HG02981 (cell line): ENCODE results near the gene SAV1.
"Not testable (repeated sequence)": the region's sequence is repeated elsewhere in the genome, so short reads cannot be mapped to it uniquely, and the experiment has no call there.

Experiments
- ATAC-seq: cut with Tn5 transposase; IDR thresholded peaks from one replicate; pipeline ENCODE4 v1.9.1; 2021; ENCODE audit warnings: mild to moderate bottlenecking, moderate library complexity; ENCODE audit not compliant: unreplicated experiment

SAV1 gene

DNA sequence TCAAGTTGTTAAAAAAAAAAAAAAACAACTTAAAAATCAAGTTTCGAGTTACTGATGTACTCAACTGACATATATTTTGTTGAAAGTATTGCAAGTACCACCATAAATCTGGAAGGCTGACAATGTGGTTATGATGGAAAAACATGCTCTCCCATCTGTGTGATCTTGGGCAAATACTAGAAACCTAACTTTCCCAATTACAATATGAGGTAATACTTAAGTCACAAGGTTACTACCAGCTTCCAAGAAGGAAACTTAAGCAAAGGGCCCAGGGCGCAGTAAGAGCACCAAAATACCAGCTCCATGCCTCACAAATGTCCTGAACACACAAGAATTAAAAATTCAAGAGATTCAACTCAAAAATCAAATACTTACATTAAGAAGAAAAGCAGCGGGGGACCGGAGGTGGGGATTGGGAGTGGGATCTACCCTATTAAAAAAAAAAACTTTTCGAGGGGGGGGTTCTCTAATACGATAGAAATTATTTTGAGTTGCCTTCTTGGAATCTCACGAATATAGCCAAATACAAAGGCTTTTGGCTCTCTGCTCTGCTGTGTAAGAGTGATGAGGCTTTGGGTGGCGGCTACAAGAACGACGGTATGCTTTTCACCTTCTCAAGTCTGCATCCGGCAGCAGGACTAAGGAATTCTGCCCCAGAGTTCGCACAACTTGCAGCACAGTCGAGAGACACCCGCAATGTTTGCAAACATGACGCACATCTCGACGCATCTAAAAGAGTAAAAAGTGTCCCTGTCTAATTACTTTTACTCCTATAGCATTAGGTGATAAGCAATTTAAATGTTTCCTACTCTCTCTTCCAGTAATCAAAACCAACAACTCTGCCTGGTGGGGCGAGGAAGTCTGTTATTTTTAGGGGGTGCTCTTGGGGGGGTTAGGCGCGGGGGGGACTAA is 1.1 kb downstream of the SAV1 start:
- no peak for ATAC-seq

DNA sequence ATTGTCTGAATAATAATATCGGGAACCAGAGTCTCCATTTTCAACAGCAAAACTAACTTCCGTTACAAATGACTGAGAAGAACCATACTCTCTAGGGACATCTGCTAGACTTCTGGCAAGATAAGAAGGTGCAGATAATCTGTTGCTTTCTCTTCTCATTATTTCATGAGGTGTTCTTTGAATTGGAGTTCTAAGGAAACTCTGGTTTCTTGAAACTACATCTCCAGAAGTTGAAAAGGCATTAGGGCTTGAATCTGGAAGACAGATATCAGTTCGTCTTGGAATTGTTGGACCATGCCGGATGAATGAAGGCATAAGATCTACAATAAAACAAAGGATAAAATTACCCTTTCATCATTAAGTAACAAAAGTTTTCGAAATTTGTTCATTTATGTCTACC is 2.8 kb downstream of the SAV1 start:
- not testable (repeated sequence) for ATAC-seq

DNA sequence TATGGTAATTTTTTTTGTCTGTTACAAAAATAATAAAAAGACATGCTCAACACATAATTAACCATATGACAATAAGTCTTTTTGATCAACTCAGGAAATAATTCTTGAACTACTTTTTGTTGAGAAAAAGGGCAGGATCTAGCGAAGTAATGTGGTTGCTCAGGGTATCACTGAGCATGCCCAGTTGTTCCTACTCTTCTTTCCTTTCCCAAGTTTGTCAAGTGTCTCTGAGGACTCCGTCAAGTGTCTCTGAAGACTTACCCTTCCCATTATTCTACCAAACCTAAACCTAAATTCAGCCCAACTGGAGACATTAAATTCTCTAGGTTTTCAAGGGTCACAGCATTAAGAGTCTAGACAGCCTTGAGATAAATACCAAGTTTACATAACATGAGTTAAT is 3.5 kb downstream of the SAV1 start:
- not testable (repeated sequence) for ATAC-seq

DNA sequence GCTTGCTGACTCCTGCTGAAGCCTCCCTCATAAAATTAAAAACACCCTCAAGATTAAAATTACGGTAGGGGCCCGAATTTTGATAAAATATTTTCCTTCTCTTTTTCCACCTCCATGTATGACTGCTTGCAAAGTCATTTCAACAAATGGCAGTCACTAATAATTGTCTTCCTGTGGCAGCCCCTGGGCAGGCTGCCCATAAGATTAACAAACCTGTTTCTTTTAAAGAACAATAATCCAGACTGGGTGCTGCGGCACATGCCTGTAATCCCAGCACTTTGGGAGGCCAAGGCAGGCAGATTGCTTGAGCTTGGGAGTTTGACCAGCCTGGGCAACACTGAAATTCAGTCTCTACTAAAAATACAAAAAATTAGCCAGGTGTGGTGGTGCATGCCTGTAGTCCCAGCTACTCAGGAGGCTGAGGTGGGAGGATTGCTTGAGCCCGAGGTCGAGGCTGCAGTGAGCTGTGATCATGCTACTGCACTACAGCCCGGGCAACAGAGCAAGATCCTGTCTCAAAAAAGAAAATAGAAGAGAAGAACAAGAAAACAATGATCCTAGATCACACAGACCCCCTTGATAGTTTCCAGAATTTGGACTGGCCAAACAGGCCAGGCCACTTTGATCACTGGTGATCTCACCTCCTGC is 8.7 kb downstream of the SAV1 start:
- no peak for ATAC-seq

DNA sequence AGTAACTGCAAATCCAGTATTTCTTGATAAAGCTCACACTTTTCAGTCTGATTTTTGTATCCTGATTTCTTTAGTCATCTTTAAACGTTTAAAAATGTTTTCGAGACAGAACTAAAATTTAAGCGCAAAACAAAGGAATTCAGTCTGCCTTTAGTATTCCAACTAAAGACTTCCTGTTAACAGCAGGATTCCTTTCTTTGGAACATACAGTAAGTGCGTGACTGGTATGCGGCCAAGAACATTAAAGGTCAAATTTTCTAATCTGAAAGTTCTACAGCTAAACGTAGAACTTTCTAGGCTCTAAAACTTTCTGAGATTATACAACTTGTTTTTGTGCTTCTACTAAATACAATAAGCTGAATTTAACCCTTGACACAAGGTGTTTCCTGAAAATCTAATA is 9.9 kb downstream of the SAV1 start:
- ATAC-seq = no peak

DNA sequence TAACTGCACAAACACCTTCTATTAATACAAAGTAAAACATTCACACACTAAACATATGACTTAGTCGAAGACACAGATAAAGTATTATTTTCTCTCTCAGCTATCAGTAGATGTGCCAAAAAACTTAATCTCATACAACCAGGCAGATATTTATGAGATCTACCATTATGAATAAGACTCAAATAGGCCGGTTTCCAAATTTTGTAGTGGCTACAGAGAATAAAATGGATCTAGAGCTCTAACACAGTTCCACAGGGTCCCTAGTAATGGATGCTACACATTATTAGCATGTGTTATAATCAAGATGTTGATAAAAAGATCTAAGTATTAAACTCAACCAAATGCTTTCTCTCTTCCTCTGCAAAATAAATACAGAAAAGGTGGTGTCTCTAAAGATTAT is 10.4 kb downstream of the SAV1 start:
- no peak for ATAC-seq

DNA sequence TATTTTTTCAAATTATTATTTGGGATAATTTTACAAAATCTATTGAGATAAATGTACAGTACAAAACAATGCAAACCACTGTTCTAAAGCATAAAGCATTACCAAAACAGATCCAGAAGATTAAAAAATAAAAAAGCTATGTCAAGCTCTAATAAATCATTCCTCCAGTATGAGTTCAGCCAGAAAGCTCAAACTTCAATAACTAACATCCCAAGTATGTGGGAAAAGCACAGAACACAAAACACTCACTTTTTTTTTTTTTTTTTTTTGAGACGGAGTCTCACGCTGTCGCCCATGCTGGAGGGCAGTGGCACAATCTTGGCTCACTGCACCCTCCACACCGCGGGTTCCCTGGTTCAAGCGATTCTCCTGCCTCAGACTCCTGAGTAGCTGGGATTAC is 11.3 kb downstream of the SAV1 start:
- ATAC-seq = no peak

DNA sequence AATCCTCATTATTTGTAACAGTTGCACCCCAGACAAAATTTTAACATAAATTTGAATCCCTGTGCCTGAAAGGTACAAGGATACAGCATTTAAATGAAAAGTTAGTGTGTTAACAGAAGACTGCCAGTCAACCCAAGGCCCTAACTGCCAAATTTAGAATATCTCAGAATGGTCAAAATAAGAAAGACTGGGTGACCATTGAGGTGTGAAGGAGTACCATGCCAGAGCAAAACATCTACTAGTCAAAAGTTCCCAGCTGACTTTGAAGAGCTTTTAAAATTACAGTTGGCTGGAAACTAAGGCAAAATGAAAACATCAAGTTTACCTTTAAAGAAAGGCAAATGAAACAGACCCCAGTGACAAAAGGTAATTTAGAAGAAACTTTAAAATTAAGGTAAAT is 18.4 kb downstream of the SAV1 start:
- ATAC-seq = no peak

DNA sequence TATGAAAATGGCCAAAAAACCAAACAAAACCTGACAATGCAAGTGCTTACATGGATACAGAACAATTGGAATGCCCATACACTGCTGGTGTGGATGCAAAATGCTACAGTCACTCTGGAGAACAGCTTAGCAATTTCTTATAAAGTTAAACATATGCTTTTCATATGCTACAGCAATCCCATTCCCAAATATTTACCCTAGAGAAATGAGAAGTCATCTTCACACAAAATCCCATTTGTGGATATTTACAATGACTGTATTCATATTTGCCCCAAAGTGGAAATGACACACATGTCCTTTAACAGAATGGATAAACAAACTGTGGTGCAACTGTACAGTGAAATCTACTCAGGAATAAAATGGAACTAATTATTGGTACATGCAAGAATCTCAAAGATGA is 20.4 kb downstream of the SAV1 start:
- ATAC-seq = no peak

DNA sequence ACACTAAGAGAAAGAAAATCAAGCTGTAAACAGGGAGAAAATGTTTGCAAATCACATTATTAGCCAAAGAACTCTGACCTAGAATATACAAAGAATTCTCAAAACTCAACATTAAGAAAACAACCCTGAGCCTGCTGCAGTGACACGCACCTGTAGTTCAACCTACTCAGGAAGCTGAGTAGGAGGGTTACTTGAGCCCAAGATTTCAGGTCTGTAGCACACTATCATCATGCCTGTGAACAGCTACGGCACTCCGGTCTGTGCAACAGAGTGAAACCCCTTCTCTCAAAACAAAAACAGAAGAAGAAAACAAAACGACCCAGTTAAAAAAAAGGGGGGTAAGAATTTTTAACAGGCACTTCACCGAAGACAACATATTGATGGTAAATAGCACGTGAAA is 20.8 kb downstream of the SAV1 start:
- ATAC-seq = peak; percentile 74

DNA sequence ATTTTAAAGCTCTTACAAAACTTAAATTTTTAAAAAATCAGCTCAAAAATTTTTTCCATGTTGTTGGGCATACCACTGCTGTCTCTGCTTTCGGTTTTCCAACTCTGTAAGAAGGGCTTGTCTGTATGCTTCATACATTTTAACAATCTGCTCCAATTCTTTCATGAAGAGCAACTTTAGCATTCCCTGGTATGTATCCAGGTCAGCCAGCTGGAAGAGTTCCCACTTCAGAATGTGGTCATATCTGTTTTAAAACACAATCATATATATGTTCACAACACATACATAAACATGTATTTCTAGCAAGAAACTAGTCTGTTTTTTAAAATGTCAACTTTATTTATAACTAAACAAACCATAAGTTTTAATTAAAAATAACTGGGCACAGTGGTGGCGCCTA is 33.0 kb downstream of the SAV1 start:
- no peak for ATAC-seq

DNA sequence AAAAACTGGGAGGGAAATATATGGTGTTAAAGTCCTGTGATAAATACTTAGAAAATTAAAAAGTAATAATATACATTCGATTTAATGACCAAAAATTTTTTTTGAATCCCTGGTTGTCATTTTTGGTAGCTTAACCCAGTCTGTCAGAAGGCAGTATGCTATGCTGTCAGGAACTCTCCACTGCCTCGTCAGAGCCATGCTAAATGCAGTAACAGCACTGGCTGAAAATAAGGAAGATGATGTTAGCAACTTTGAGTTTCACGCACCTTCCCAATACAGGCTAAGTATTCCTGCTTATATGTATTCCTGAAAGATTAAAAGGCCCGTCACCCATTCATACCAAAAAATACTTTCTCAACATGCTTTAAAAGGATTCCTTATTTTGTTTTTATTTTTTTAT is 34.2 kb downstream of the SAV1 start:
- ATAC-seq = no peak

DNA sequence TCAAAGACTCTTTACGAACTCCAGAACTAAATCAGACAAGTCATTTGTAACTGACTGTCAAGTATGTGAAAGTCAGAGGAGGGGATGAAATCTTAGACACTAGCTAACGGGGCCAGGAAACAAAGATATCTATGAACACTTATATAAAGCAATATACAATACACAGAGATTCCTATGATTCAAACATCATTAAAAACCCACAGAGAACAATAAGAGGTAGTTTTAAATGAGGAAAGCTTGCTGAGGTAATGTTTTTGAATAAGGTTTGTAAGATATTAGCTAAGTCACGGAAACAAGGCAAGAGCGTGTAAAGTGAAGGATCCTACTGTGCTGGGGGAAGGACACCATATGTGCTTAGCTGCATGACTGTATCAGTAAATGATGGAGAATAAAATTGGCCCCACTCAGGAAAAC is 36.7 kb downstream of the SAV1 start:
- no peak for ATAC-seq

DNA sequence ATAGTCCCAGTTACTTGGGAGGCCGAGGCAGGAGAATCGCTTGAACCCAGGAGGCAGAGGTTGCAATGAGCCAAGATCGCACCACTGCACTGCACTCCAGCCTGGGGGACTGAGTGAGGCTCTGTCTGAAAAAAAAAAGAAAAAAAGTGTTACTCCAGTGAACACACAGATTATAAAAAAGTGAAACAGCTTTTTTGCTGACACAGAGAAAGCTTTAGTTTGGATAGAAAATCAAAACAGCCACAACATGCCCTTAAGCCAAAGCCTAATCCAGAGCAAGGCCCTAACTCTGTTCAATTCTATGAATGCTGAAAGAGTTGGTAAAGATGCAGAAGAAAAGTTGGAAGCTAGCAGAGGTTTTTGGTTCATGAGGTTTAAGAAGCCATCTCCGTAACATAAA is 43.2 kb downstream of the SAV1 start:
- ATAC-seq = not testable (repeated sequence)

DNA sequence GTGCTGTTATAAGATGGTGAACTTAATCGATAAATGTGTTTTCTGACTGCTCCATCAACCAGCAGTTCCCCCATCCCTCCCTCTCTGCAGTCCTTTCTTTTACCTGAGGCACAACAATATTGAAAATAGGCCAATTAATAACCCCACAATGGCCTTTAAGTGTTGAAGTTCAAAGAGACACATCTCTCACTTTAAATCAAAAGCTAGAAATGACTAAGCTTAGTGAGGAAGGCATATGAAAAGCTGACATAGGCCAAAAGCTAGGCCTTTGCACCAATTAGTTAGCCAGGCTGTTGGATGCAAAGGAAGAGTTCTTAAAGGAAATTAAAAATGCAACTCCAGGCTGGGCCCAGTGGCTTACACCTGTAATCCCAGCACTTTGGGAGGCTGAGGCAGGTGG is 43.7 kb downstream of the SAV1 start:
- no peak for ATAC-seq

DNA sequence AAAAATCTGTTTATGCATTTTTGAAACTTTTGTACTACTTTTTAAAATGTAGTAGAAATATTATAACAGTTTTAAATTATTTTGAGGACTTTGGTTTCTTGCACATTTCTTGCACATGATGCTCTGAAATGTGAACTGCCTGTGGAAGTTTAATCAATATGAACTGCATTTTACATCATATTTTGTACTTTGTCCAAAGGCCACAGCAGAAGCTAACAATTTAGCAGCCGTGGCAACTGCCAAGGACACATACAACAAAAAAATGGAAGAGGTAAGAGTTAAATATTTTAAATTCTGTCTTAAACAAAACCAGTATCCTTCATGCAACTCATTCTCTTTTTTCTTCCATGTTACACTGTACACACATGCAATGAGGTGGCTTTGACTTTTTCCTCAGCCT is 45.1 kb downstream of the SAV1 start:
- ATAC-seq = no peak

DNA sequence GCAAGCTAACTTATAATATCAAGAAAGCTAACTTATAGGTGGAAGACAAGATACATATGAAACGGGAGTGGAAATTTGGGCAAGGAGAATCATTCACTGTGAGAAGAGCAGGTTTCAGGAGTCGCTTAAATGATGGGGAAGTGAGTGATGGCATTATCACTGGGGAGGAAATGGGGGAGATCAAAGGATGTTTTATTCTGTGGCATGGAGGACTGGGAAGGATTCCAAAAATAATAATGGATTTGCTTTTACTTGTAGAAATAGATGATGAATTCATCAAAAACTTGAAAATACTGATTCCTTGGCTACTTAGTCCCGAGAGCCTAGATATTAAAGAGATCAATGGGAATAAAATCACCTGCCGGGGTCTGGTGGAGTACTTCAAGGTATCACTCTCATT is 47.8 kb downstream of the SAV1 start:
- no peak for ATAC-seq

DNA sequence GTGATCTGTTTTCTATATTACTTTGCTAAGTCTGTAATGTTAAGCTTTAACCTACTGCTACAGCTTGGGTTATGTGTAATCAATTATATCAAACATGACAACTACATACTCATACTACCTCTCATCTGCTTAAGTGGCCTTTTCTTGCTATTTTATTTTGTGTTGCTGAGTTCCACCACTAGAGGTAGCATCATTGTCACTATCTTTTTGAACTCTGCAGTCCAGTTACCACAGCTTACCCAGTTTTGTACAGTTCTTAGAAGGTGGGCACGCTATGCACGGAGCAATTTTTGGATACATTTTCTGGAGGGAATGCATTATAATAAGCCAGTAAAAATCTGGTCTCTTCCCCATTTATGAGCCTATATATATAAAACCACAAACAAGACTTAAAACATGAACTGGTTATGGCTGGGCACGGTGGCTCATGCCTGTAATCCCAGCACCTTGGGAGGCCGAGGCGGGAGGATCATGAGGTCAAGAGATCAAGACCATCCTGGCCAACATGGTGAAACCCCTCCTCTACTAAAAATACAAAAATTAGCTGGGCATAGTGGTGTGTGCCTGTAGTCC is 48.5 kb downstream of the SAV1 start:
- ATAC-seq = no peak

DNA sequence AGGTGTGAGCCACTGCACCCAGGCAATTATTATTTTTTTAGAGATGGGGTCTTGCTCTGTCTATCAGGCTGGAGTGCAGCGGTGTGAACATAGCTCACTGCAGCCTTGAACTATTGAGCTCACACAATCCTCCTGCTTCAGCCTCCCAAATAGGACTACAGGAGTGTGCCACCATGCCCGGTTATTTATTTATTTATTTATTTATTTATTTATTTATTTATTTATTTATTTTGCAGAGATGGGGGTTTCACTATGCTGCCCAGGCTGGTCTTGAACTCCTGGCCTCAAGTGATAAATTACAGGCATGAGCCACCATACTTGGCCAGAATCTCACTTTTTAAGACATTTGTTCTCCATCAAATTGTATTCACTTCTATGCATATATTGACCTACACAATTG is 51.8 kb downstream of the SAV1 start:
- ATAC-seq = no peak

DNA sequence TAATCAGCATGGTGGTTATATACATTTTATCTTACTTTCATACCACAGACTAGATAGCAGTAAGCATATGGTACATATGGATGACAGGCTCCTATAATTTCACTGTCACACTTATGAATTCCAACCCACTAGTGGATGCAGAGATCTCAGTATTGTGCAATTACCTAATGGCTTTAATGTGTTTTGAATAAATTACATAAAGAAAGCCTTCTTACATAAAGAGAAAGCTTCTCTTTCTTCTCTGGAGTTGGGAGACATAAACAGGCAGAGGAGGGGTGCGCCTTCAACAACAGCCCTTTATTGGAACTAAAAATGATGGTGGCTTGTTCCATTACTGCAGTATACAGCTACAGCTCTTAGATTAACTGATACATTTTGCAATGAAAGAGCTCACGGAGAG is 52.6 kb downstream of the SAV1 start:
- ATAC-seq = no peak

DNA sequence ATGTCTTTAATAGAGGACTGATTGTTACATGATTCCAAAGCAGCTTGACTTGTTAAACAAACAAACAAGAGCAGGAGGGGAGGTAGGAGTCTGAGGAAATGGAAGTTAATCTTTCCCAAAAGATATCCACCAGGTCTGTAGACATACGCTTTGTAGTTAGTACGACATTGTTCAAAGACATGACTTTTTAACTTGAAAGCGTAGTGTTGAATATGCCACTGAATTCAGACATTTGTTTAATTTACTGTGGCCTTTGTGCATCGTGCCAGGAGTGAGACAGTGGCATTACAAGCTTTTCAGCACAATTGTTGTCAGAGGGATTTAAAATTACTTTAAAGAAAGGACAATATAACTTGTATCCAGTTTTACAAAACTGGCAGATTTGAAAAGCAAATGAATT is 53.0 kb downstream of the SAV1 start:
- ATAC-seq = no peak

DNA sequence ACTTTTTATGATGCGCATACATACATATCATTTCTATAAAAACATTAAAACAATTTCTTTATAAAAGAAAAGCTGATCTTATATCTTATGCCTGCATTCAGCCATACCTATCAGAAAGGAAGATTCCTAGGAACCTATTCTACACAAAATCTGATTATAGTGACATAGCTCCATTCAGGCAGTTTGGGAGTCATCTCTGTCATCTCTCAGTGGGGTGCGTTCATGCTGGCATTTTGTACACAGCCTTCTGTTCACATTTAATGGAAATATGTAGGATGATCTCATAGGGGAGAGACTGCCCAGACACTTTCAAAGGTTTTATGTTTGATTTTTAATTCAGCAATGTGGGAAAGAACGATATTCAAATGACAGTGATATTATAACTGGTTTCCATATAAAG is 55.3 kb downstream of the SAV1 start:
- no peak for ATAC-seq
